BE2C (cell line): Measurements from ENCODE around the gene ZNF560. TPM values are rescaled to one million over a fixed set of nuclear protein-coding genes. Genes with fewer than 3 reads are reported as not detected.
"Not testable (repeated sequence)": the region's sequence is repeated elsewhere in the genome, so short reads cannot be mapped to it uniquely, and the experiment has no call there.

Experiments used
- DNase-seq: peaks from one replicate; pipeline ENCODE4 v3.0.0-alpha.2; 2020
- H3K27me3 ChIP-seq: fragments of 250-450 bp; sonication (Bioruptor Pico); 2 replicates; pipeline ENCODE4 v1.5.1; 2020; ENCODE audit warnings: mild to moderate bottlenecking
- H3K36me3 ChIP-seq: fragments of 250-450 bp; sonication (Bioruptor Pico); 2 replicates; pipeline ENCODE4 v1.5.1; 2020; ENCODE audit warnings: mild to moderate bottlenecking
- H3K4me1 ChIP-seq: fragments of 250-450 bp; sonication (Bioruptor Pico); 2 replicates; pipeline ENCODE4 v1.5.1; 2020
- H3K4me3 ChIP-seq: 2 replicates; pipeline ENCODE4 v1.5.1; 2011; ENCODE audit warnings: low read depth, low read length
- H3K9me3 ChIP-seq: fragments of 250-450 bp; sonication (Bioruptor Pico); 2 replicates; pipeline ENCODE4 v1.5.1; 2020
- polyA plus RNA-seq: library from polyadenylated mRNA; unstranded; fragments of >200 nt; gene quantifications from one replicate; pipeline ENCODE4 v1.2.1, GENCODE V29; 2012; ENCODE audit warnings: low read depth, missing spikeins; ENCODE audit not compliant: insufficient read length, insufficient read depth
- TF ChIP-seq, protein P1 (sequence below): IDR thresholded peaks from 2 replicates; pipeline ENCODE4 v1.5.1; 2012; ENCODE audit warnings: mild to moderate bottlenecking, low read depth, low read length

Gene ZNF560
- polyA plus RNA-seq, result 7.4 TPM

DNA sequence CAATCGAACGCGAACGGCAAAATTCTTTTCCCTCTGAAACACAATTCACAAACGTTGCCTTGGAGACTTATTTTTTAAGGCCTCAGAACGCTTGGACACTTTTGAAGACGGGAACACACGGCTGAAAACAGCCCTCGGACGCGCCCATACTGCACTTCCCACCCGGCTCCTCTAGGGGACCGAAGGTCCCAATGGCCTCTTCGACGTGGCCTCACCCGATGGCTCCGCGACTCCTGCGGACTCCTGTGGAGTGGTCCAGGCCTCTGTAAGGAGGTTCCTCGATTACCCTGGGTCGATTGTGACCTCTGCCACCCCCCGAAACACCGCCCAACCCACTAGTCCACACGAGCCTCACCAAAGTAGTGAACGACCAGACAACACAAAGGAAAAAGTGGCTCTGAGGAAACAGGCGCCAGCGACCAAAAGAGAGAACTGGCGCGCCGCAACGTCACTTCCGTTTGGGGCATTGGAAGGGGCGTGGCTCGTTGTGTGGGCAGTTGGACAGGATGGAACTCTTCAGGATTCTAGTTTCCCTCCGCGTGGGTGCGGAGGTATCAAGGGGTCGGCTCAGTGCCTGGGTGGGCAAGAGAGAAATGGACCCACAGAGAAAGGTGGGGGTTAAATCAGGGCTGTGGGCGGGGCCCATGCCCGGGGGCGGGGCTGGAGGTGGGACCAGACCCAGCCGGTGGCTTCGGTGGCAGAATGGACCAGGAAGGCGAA lies at the start of gene ZNF560:
Gene ZNF560 (minus strand): TSS at position 434 of the 720 bp plus-strand sequence. CDS start 23,303 bp downstream, outside the sequence.
- TF ChIP-seq, protein P1, sequence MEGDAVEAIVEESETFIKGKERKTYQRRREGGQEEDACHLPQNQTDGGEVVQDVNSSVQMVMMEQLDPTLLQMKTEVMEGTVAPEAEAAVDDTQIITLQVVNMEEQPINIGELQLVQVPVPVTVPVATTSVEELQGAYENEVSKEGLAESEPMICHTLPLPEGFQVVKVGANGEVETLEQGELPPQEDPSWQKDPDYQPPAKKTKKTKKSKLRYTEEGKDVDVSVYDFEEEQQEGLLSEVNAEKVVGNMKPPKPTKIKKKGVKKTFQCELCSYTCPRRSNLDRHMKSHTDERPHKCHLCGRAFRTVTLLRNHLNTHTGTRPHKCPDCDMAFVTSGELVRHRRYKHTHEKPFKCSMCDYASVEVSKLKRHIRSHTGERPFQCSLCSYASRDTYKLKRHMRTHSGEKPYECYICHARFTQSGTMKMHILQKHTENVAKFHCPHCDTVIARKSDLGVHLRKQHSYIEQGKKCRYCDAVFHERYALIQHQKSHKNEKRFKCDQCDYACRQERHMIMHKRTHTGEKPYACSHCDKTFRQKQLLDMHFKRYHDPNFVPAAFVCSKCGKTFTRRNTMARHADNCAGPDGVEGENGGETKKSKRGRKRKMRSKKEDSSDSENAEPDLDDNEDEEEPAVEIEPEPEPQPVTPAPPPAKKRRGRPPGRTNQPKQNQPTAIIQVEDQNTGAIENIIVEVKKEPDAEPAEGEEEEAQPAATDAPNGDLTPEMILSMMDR, result peak; percentile 61
- DNase-seq, result peak; percentile 86
- Histone ChIP-seq H3K36me3 (no peaks in the 10 kb centered on the region), H3K4me3 (peak within 1 kb of the TSS; percentile 58), H3K9me3 (no peaks in the 10 kb centered on the region; the same call in 1 of the 2 replicates), H3K4me1 (no peaks in the 10 kb centered on the region), H3K27me3 (no peaks in the 10 kb centered on the region)

DNA sequence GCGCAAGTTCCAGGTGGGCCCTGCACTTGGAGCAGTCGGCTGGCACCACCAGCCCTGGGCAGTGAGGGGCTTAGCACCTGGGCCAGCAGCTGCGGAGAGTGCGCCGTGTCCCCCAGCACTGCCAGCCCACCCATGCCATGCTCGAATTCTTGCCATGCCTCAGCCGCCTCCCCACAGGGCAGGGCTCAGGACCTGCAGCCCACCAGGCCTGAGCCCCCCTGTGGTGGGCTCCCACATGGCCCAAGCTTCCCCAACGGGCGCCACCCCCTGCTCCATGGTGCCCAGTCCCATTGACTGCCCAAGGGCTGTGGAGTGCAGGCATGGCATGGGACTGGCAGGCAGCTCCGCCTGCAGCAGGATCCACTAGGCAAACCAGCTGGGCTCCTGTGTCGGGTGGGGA lies 49.5 kb upstream of the ZNF560 start:
- TF ChIP-seq, protein P1, result no peak
- Histone ChIP-seq H3K36me3 (no peaks in the 10 kb centered on the region), H3K4me1 (no peaks in the 10 kb centered on the region), H3K4me3 (no peak overlapping the region), H3K9me3 (no peaks in the 10 kb centered on the region), H3K27me3 (no peaks in the 10 kb centered on the region)
- DNase-seq, result no peak

DNA sequence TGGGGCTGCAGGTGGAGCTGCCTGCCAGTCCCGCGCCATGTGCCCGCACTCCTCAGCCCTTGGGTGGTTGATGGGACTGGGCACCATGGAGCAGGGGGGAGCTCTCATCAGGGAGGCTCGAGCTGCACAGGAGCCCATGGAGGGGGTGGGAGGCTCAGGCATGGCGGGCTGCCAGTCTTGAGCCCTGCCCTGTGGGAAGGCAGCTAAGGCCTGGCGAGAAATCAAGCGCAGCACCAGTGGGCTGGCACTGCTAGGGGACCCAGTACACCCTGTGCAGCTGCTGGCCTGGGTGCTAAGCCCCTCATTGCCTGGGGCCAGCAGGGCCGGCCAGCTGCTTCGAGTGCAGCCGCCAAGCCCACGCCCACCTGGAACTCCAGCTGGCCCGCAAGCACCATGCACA lies 42.9 kb upstream of the ZNF560 start:
- H3K36me3 ChIP-seq, H3K4me3 ChIP-seq, H3K9me3 ChIP-seq, DNase-seq, H3K27me3 ChIP-seq, H3K4me1 ChIP-seq: not testable (repeated sequence)

DNA sequence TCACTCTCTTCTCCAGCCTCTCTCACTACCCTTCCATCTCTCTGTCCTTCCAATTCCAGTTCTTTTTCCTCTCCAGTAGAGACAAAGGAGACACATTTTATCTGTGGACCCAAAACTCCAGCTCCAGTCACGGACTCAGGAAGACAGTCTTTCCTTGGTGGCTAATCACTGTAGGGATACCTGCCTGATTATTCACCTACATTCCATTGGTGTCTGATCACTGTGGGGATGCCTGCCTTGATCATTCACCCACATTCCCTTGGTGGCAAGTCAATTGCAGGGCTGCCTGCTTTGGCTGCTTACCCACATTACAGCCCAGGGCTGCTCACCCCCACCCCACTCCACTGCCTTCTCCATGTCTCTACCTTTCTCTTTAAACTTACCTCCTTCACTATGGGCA lies 41.5 kb upstream of the ZNF560 start:
- not testable (repeated sequence) for H3K27me3 ChIP-seq, DNase-seq, H3K9me3 ChIP-seq, H3K4me1 ChIP-seq, H3K4me3 ChIP-seq
- peaks cover 18% of the 10 kb centered on the region for H3K36me3 ChIP-seq

DNA sequence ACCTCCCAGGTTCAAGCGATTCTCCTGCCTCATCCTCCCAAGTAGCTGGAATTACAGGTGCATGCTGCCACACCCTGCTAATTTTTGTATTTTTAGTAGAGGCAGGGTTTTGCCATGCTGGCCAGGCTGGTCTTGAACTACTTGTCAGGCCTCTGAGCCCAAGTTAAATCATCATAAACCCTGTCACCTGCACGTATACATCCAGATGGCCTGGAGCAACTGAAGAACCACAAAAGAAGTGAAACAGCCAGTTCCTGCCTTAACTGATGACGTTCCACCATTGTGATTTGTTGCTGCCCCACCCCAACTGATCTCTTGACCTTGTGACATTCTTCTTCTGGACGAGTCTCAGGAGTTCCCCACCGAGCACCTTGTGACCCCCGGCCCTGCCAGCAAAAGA lies 40.8 kb upstream of the ZNF560 start:
- not testable (repeated sequence) for DNase-seq, H3K4me1 ChIP-seq, H3K27me3 ChIP-seq, H3K9me3 ChIP-seq
- Histone ChIP-seq H3K4me3 (peak overlapping the region; percentile 90), H3K36me3 (peaks cover 25% of the 10 kb centered on the region)

DNA sequence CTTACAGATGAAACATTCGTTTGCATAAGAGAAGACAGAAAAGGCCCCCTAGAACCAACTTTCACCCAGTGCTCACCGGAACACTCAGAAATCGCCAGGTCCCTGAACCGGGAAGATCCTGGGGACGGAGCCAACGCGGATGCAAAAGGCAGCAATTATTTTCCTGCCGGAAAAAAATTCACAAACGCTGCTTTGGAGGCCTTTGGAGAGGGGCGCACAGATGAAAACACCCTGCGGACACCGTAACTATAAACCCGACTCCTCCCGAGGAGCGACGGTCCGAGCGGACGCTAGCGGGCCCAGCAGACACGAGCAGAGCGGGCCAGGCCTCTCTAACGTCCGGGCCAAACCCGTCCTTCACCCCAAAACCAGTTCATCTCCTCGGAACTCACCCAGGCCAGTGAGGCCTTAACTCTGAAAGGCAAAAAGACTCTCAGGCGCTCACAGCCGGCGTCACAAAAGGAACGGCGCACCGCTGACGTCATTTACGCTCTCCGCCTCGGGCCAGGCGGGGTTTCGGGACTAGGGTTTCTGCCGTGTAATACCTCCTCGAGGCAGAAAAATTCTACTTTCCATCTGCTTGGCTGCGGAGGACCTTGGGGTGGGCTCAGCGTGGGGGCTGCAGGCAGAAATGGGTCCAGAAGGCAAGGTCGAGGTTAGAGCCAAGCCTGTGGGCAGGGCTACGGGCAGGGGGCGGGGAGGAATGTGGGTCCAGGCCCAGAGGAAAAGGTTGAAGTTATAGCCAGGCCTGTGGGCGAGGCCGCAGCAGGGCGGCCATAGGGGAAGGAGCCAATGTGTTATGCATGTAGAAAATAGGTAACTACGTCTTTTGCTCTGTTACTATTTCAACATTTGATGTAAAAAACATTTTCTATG lies 40.0 kb upstream of the ZNF560 start, which contains the start of gene ZNF426:
Gene ZNF426 (minus strand): TSS at position 463 of the 876 bp plus-strand sequence. CDS start 2,413 bp downstream, outside the sequence.
- Histone ChIP-seq H3K4me1 (no peaks in the 10 kb centered on the region), H3K27me3 (no peaks in the 10 kb centered on the region), H3K4me3 (peak within 1 kb of the TSS; percentile 90), H3K9me3 (no peaks in the 10 kb centered on the region), H3K36me3 (peaks cover 33% of the 10 kb centered on the region)
- TF ChIP-seq, protein P1, result no peak
- DNase-seq, result peak; percentile 88

DNA sequence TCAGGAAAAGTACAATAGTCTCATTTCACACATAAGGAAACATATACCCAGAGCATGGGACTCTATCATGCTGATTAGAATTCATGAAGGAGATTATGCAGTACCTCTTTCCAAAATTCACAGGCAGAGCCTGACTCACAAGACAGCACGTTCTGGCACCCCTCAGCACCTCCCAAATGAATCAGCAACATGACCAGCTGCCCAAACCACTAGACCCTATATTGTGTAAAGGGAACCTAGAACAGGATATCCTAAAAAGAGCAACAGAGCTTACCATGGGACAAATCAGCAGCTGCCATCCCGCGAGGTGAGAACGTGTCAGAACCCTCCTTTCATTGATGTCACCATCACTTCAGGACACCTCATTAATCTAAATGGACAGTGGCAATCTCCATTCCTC lies 37.5 kb upstream of the ZNF560 start:
- H3K9me3 ChIP-seq, result no peaks in the 10 kb centered on the region
- DNase-seq, result no peak
- TF ChIP-seq, protein P1, result no peak
- H3K4me3 ChIP-seq, result no peak overlapping the region
- peaks cover 56% of the 10 kb centered on the region for H3K36me3 ChIP-seq
- no peaks in the 10 kb centered on the region for H3K4me1 ChIP-seq
- H3K27me3 ChIP-seq, result no peaks in the 10 kb centered on the region
